ENCODE results near the gene NAT8. TPM values are rescaled to one million over a fixed set of nuclear protein-coding genes. Genes with fewer than 3 reads are reported as not detected.
A peak's percentile ranks its signal among the peaks of the same experiment; 100 is the strongest.
"Not testable (repeated sequence)": the region's sequence is repeated elsewhere in the genome, so short reads cannot be mapped to it uniquely, and the experiment has no call there.

The NAT8 gene, protein sequence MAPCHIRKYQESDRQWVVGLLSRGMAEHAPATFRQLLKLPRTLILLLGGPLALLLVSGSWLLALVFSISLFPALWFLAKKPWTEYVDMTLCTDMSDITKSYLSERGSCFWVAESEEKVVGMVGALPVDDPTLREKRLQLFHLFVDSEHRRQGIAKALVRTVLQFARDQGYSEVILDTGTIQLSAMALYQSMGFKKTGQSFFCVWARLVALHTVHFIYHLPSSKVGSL
- not detected in 2 replicates for polyA plus RNA-seq (2012; rRNA removed)
- polyA plus RNA-seq (2012; cell fraction: cytosol; rRNA removed) = not detected in 2 replicates
- polyA plus RNA-seq (2012; cell fraction: nucleus; rRNA removed) = not detected in 2 replicates

GRCh38 chr2:73642338-73643018, at the start of gene NAT8:
TSS of gene NAT8 (minus strand) at chr2:73642422. CDS start at chr2:73641628, 794 bp downstream.
- no peaks in the 10 kb centered on the region for H4K20me1 ChIP-seq (ENCODE audit: insufficient read depth)
- H3K9me3 ChIP-seq = no peaks in the 10 kb centered on the region
- no peak within 1 kb of the TSS for H3K27ac ChIP-seq (ENCODE audit: low read depth in 2 of 2, low read length in 1 of 2)
- no peak for DNase-seq
- TF ChIP-seq, protein P1, sequence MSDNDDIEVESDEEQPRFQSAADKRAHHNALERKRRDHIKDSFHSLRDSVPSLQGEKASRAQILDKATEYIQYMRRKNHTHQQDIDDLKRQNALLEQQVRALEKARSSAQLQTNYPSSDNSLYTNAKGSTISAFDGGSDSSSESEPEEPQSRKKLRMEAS (IDR thresholded peaks at IDR 0.05; ENCODE audit: low read depth) = no peak
- H3K4me2 ChIP-seq = no peak within 1 kb of the TSS
- ChIA-PET CTCF (no interaction called here), POLR2A (no interaction called here)
- H3K36me3 ChIP-seq (replicated peaks in 1 of 2; ENCODE audit: control insufficient read depth in 1 of 2, insufficient read depth in 2 of 2, low read length in 1 of 2) = no peaks in the 10 kb centered on the region
- no peaks in the 10 kb centered on the region for H3K27me3 ChIP-seq (ENCODE audit: insufficient read depth)
- no peaks in the 10 kb centered on the region for H3K4me1 ChIP-seq (ENCODE audit: control insufficient read depth in 1 of 2, insufficient read depth in 2 of 2, low read depth in 1 of 2, low read length in 1 of 2)
- 54% methylated on average over 11 of the region's 13 CpGs for WGBS (ENCODE audit: low lambda C conversion rate)
- no peak within 1 kb of the TSS for H2AFZ ChIP-seq (ENCODE audit: low read depth)
- no peaks in the 10 kb centered on the region for H3K79me2 ChIP-seq (ENCODE audit: insufficient read depth)
- no peaks in the 10 kb centered on the region for H3K9me2 ChIP-seq
- H3K4me3 ChIP-seq (ENCODE audit: low read depth in 2 of 2, low read length in 1 of 2) = no peak within 1 kb of the TSS
- H3F3A ChIP-seq (replicated peaks; ENCODE audit: insufficient read depth) = no peaks in the 10 kb centered on the region
- H3K9ac ChIP-seq = no peak within 1 kb of the TSS

DNA sequence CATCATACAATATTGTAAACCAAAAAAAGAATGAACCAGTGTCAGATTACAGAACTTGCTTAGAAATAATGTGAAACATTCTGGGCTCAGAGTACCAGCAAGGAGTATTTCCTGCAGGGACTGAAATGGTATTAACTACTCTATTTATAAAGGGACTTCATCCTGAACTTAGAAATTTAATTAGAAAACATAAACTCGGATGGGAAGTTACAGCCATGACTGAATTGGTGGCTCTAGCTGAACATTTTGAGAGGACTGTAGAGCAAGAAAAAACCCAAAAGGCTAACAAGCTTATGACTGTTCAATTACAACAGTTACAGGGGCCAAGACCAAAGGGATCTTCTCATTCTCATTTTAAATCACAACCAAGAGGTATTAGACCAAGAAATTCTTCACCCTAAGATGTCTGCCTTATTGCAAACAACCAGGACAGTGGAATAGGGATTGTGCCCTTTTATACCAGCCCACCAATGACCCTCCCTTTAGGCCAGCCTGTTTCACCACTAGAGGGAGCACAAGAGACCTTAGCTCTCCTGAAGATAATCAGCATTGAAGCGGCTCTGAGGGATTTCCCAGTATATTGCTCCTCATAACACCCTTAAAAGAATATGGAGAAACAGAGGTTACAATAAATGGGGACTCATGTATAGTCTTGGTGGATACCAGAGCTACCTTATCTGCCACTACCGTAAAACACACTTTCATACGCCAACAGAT, 48.3 kb upstream of the NAT8 start:
- TF ChIP-seq, protein P2, sequence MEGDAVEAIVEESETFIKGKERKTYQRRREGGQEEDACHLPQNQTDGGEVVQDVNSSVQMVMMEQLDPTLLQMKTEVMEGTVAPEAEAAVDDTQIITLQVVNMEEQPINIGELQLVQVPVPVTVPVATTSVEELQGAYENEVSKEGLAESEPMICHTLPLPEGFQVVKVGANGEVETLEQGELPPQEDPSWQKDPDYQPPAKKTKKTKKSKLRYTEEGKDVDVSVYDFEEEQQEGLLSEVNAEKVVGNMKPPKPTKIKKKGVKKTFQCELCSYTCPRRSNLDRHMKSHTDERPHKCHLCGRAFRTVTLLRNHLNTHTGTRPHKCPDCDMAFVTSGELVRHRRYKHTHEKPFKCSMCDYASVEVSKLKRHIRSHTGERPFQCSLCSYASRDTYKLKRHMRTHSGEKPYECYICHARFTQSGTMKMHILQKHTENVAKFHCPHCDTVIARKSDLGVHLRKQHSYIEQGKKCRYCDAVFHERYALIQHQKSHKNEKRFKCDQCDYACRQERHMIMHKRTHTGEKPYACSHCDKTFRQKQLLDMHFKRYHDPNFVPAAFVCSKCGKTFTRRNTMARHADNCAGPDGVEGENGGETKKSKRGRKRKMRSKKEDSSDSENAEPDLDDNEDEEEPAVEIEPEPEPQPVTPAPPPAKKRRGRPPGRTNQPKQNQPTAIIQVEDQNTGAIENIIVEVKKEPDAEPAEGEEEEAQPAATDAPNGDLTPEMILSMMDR (IDR thresholded peaks at IDR 0.05) = peak; percentile 62
- peak; percentile 22; the same call in 1 of the 2 replicates for TF ChIP-seq RAD21 (IDR thresholded peaks at IDR 0.05; ENCODE audit: low read length)
- TF ChIP-seq SMC3 (IDR thresholded peaks at IDR 0.05; ENCODE audit: low read depth, low read length) = peak; percentile 17; the same call in 1 of the 2 replicates
- H3K9me2 ChIP-seq; H3F3A ChIP-seq (replicated peaks; ENCODE audit: insufficient read depth); H2AFZ ChIP-seq (ENCODE audit: low read depth); H3K27me3 ChIP-seq (ENCODE audit: insufficient read depth); H4K20me1 ChIP-seq (ENCODE audit: insufficient read depth); H3K9ac ChIP-seq; H3K4me2 ChIP-seq; CTCF ChIA-PET; H3K4me1 ChIP-seq (ENCODE audit: control insufficient read depth in 1 of 2, insufficient read depth in 2 of 2, low read depth in 1 of 2, low read length in 1 of 2); H3K79me2 ChIP-seq (ENCODE audit: insufficient read depth); H3K36me3 ChIP-seq (replicated peaks in 1 of 2; ENCODE audit: control insufficient read depth in 1 of 2, insufficient read depth in 2 of 2, low read length in 1 of 2); H3K27ac ChIP-seq (ENCODE audit: low read depth in 2 of 2, low read length in 1 of 2); POLR2A ChIA-PET; H3K4me3 ChIP-seq (ENCODE audit: low read depth in 2 of 2, low read length in 1 of 2); H3K9me3 ChIP-seq: not testable (repeated sequence)
- 66% methylated on average over 4 of the region's 4 CpGs for WGBS (ENCODE audit: low lambda C conversion rate)
- DNase-seq = peak; percentile 42

- POLR2A ChIA-PET; H3K27ac ChIP-seq (ENCODE audit: low read depth in 2 of 2, low read length in 1 of 2); H3K9me2 ChIP-seq; H3K79me2 ChIP-seq (ENCODE audit: insufficient read depth); H2AFZ ChIP-seq (ENCODE audit: low read depth); H3K4me1 ChIP-seq (ENCODE audit: control insufficient read depth in 1 of 2, insufficient read depth in 2 of 2, low read depth in 1 of 2, low read length in 1 of 2); H3K9ac ChIP-seq; H3K4me3 ChIP-seq (ENCODE audit: low read depth in 2 of 2, low read length in 1 of 2); H3K4me2 ChIP-seq; H4K20me1 ChIP-seq (ENCODE audit: insufficient read depth); H3K27me3 ChIP-seq (ENCODE audit: insufficient read depth); H3F3A ChIP-seq (replicated peaks; ENCODE audit: insufficient read depth); DNase-seq; H3K9me3 ChIP-seq; H3K36me3 ChIP-seq (replicated peaks in 1 of 2; ENCODE audit: control insufficient read depth in 1 of 2, insufficient read depth in 2 of 2, low read length in 1 of 2); CTCF ChIA-PET: not testable (repeated sequence)
- WGBS (ENCODE audit: low lambda C conversion rate) = 83% methylated on average over 5 of the region's 5 CpGs
These were observed 46.3 kb upstream of the NAT8 start for GRCh38 chr2:73688494-73688893.
